GM12878 (cell line): ENCODE results near the gene MELTF. TPM values are rescaled to one million over a fixed set of nuclear protein-coding genes. Genes with fewer than 3 reads are reported as not detected.
A peak's percentile ranks its signal among the peaks of the same experiment; 100 is the strongest.

ENCODE experiments used
- ATAC-seq: fragments of 200-7000 bp; cut with Tn5 transposase; 3 replicates; pipeline ENCODE4 v1.9.1; 2020; ENCODE audit warnings: mild to moderate bottlenecking, moderate library complexity
- BruUV-seq: library from RNA; stranded (reverse); fragments of 400-500 nt; replicated peaks from 2 replicates; lab custom pipeline; 2021; lab: Mats Ljungman, UMichigan
- CTCF ChIA-PET: fragments of 300-600 bp; sonication (Branson Sonifier 250); formaldehyde crosslinking; extraction: SDS; loops from one replicate; lab custom pipeline; 2021; ENCODE audit warnings: inconsistent platforms; lab: Yijun Ruan, JAX
- POLR2A ChIA-PET: fragments of 350-600 bp; formaldehyde crosslinking; extraction: SDS; loops from one replicate; lab custom pipeline; 2021; ENCODE audit warnings: inconsistent platforms; lab: Charles Lee
- RAD21 ChIA-PET: fragments of 300-600 bp; sonication (Branson Sonifier 250); formaldehyde crosslinking; loops from one replicate; lab custom pipeline; 2023; ENCODE audit warnings: antibody characterized with exemption; ENCODE audit not compliant: unreplicated experiment; lab: Charles Lee
- SMC1A ChIA-PET: fragments of 300-600 bp; sonication (Branson Sonifier 250); formaldehyde crosslinking; loops from one replicate; lab custom pipeline; 2023; ENCODE audit not compliant: unreplicated experiment, uncharacterized antibody; lab: Charles Lee
- DNase-seq: peaks from one replicate; pipeline ENCODE4 v3.0.0-alpha.2; 2011; ENCODE audit warnings: low read depth, low spot score
- FAIRE-seq: peaks from 3 replicates; lab custom pipeline; 2011; peaks lifted over from hg19 to GRCh38; lab: Jason Lieb, UNC
- H2AFZ ChIP-seq: 2 replicates; pipeline ENCODE4 v1.6.0; 2011; ENCODE audit warnings: low read depth, low read length, control low read depth; ENCODE audit not compliant: control insufficient read depth
- H3K27ac ChIP-seq: 2 replicates; pipeline ENCODE4 v1.5.1; 2011; ENCODE audit warnings: control low read depth; ENCODE audit not compliant: control insufficient read depth, insufficient read depth
- H3K27me3 ChIP-seq, 2 experiments: replicated peaks in 1 of 2; 2 replicates each; pipeline versions ENCODE4 v1.6.0 to v1.6.1; 2011; ENCODE audit warnings: low read length in 1 of 2; ENCODE audit not compliant: control insufficient read depth in 2 of 2, insufficient read depth in 2 of 2
- H3K36me3 ChIP-seq, 2 experiments: 2 replicates each; pipeline ENCODE4 v1.5.1; 2011; ENCODE audit warnings: low read length in 1 of 2; ENCODE audit not compliant: control insufficient read depth in 2 of 2, insufficient read depth in 2 of 2
- H3K4me1 ChIP-seq: 2 replicates; pipeline ENCODE4 v1.6.1; 2011; ENCODE audit warnings: mild to moderate bottlenecking, low read length, moderate library complexity, mixed read lengths; ENCODE audit not compliant: control insufficient read depth, insufficient read depth
- H3K4me2 ChIP-seq: 2 replicates; pipeline ENCODE4 v1.6.0; 2011; ENCODE audit warnings: control low read depth; ENCODE audit not compliant: control insufficient read depth, insufficient read depth
- H3K4me3 ChIP-seq: fragments of 200-600 bp; sonication (generic); 2 replicates; pipeline ENCODE4 v1.5.1; 2016
- H3K79me2 ChIP-seq: 2 replicates; pipeline ENCODE4 v1.6.0; 2011; ENCODE audit warnings: low read length; ENCODE audit not compliant: control insufficient read depth, insufficient read depth
- H3K9ac ChIP-seq: 2 replicates; pipeline ENCODE4 v1.8.0; 2011; ENCODE audit warnings: low read length, control low read depth, mixed read lengths; ENCODE audit not compliant: control insufficient read depth, insufficient read depth
- H3K9me3 ChIP-seq: replicated peaks from 3 replicates; pipeline ENCODE4 v1.5.1; 2011; ENCODE audit warnings: mild to moderate bottlenecking, low read length; ENCODE audit not compliant: control insufficient read depth, insufficient read depth
- H4K20me1 ChIP-seq: 2 replicates; pipeline ENCODE4 v1.6.0; 2011; ENCODE audit not compliant: control insufficient read depth, insufficient read depth
- ASH2L ChIP-seq: fragments of 300-600, 200-600 bp; sonication (generic); IDR thresholded peaks from 2 replicates; pipeline ENCODE4 v1.6.1; 2017; ENCODE audit warnings: low read depth, mild to moderate bottlenecking, borderline replicate concordance
- BRCA1 ChIP-seq: IDR thresholded peaks from 2 replicates; pipeline ENCODE4 v1.6.1; 2011; ENCODE audit warnings: low read depth, low read length, improper control_type of control experiment
- E2F4 ChIP-seq: IDR thresholded peaks from 2 replicates; pipeline ENCODE4 v1.6.1; 2012; ENCODE audit warnings: low read depth, low read length, improper control_type of control experiment
- E2F8 ChIP-seq: fragments of 450-650 bp; IDR thresholded peaks from 2 replicates; pipeline ENCODE4 v1.6.1; 2018; ENCODE audit warnings: mild to moderate bottlenecking, low read depth, moderate library complexity; ENCODE audit not compliant: partially characterized antibody
- ETV6 ChIP-seq, 2 experiments: fragments of 450-650 bp in 1 of 2; IDR thresholded peaks in 1 of 2; conservative IDR thresholded peaks in 1 of 2; 2 replicates each; pipeline ENCODE4 v1.6.1; 2014; ENCODE audit warnings: antibody characterized with exemption in 1 of 2, borderline replicate concordance in 1 of 2, low read depth in 1 of 2, mild to moderate bottlenecking in 1 of 2, moderate library complexity in 1 of 2
- FOXK2 ChIP-seq: fragments of 450-650 bp; IDR thresholded peaks from 2 replicates; pipeline ENCODE4 v1.6.1; 2017; ENCODE audit warnings: mild to moderate bottlenecking, moderate library complexity
- IRF4 ChIP-seq: IDR thresholded peaks from 2 replicates; pipeline ENCODE4 v1.6.1; 2011; ENCODE audit warnings: low read depth, low read length
- POLR2AphosphoS2 ChIP-seq: IDR thresholded peaks from 2 replicates; pipeline ENCODE4 v1.6.1; 2011; ENCODE audit warnings: low read depth, mild to moderate bottlenecking, low read length, improper control_type of control experiment, moderate library complexity
- TAF1 ChIP-seq: IDR thresholded peaks from 2 replicates; pipeline ENCODE4 v1.6.1; 2011; ENCODE audit warnings: mild to moderate bottlenecking, low read depth, low read length, borderline replicate concordance
- TCF12 ChIP-seq: IDR thresholded peaks from 2 replicates; pipeline ENCODE4 v1.6.1; 2011; ENCODE audit warnings: low read depth, mild to moderate bottlenecking, low read length
- TCF7 ChIP-seq: IDR thresholded peaks from 2 replicates; pipeline ENCODE4 v1.6.1; 2014; ENCODE audit warnings: antibody characterized with exemption, borderline replicate concordance
- ZNF592 ChIP-seq: fragments of 450-650 bp; IDR thresholded peaks from 2 replicates; pipeline ENCODE4 v1.6.1; 2017; ENCODE audit warnings: mild to moderate bottlenecking, moderate library complexity
- WGBS: methylation state at CpG from one replicate; pipeline ENCODE4 v1.1.6; 2016; ENCODE audit warnings: low lambda C conversion rate; ENCODE audit not compliant: insufficient replicate concordance, insufficient coverage; ENCODE audit errors: missing lambda C conversion rate; 5-methylcytosine and 5-hydroxymethylcytosine counted together
- in situ Hi-C: fragments of 300-500 bp; cut with MboI; formaldehyde crosslinking; loops from 9 replicates; pipeline ENCODE4 v1.14.3; 2018; ENCODE audit warnings: mixed read lengths
- intact Hi-C: fragments of 100-400 bp; cut with micrococcal nuclease; formaldehyde crosslinking; loops from one replicate; pipeline ENCODE4 v1.14.2; 2022; ENCODE audit not compliant: unreplicated experiment
- polyA plus RNA-seq, 11 experiments: library from polyadenylated mRNA; depleted of rRNA in 4 of 11; unstranded in 6 of 11; stranded (reverse) in 5 of 11; fragments of >200 nt; fragmentation: Nextera tagmentation in 4 of 11; fragmentation: Illumina TruSeq in 1 of 11; extraction: Ambion mirVana in 4 of 11; extraction: Trizol in 1 of 11; gene quantifications; 1 replicate in 1 of 11; 2 replicates in 10 of 11; pipeline versions ENCODE4 v1.2.1 to v1.2.3, GENCODE V29; 2011 to 2016; ENCODE audit warnings: inconsistent platforms in 2 of 11, missing spikeins in 2 of 11, low read depth in 1 of 11
- total RNA-seq, 4 experiments: library from RNA; depleted of rRNA in 3 of 4; stranded (reverse); fragments of >200 nt in 3 of 4; fragmentation: Illumina TruSeq in 1 of 4; extraction: Trizol in 1 of 4; gene quantifications; 2 replicates each; pipeline versions ENCODE4 v1.2.1 to v1.2.3, GENCODE V29; 2013 to 2021

The MELTF gene
- total and polyA plus RNA-seq, 10 of the 15 experiments (the other 5 are each of a cell fraction or from before 2014, with no cell fraction given): 0.55 to 49.1 (median 11.1) TPM

DNA sequence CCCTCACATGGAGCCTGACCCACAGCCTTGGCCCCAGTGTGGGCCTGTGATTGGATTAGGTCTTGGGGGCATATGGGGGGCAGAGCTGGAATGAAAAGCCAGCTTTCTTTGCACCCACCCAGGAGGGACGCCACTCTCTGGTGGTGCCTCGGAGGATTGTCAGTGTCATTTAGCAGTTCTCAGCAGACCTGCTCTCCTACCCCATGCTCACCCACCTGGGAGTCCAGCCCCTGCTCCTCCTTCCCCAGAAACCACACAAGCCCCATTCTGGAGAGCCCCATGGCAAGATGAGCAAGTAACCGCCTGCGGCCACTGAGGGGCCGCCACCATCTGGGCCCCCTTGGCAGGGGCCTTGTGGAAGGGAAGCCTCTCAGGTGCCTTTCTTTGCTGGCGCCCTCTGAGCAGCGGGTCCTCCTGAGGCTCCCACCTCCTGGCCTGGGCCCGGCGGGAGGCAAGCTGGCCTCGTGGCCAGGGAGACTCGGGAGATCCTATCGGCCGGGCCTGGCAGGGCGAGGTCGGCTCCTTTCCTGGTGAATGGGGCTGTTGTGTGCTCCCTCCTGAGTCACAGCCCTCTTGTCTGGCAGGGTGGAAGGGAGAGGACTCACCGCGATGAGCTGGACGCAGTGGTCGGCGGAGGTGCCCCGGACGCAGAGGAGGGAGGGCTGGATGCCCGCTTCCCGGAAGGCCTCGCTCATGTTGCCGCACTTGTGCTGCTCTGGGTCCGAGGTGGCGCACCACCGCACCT lies 2.3 kb downstream of the MELTF start:
- no peaks in the 10 kb centered on the region for H3K9me3 ChIP-seq
- no peak overlapping the region for H3K9ac ChIP-seq
- ChIA-PET SMC1A (interaction anchor here (4.8 kb wide), 1 partner anchor 23 kb away, joined by 33 read pairs; no protein-coding TSS in a partner anchor), RAD21 (interaction anchor here (3.9 kb wide), 1 partner anchor 23 kb away, joined by 48 read pairs; no protein-coding TSS in a partner anchor), POLR2A (no interaction called here), CTCF (interaction anchor here (1.0 to 4.4 kb wide), 4 partner anchors 24 to 230 kb away, joined by 3 to 45 read pairs (median 20); no protein-coding TSS in a partner anchor)
- 98% methylated on average over 24 of the region's 29 CpGs for WGBS
- BruUV-seq: no TSS peak
- no peak overlapping the region for H2AFZ ChIP-seq
- peaks cover 0 to 19% of the 10 kb centered on the region in 2 experiments; a peak in 3 of 4 replicates for H3K36me3 ChIP-seq
- in situ Hi-C loops (no loop called here), intact Hi-C loops (no loop called here)
- H3K4me2 ChIP-seq: 0 out of 2 replicates have a peak overlapping the region, but pooled peaks have one; percentile 72
- H3K27ac ChIP-seq: no peak overlapping the region
- ATAC-seq (no peak), DNase-seq (no peak), FAIRE-seq (no peak)
- no peaks in the 10 kb centered on the region for H4K20me1 ChIP-seq
- no peak for TF ChIP-seq E2F8
- TF ChIP-seq ASH2L: no peak
- TF ChIP-seq FOXK2: no peak
- TF ChIP-seq E2F4: no peak
- TF ChIP-seq TCF7: no peak
- TF ChIP-seq ETV6 (conservative IDR thresholded peaks at IDR 0.05 in 1 of 2, IDR thresholded peaks at IDR 0.05 in 1 of 2; ENCODE audit: borderline replicate concordance in 1 of 2, low read depth in 1 of 2): no peak
- no peak for TF ChIP-seq POLR2AphosphoS2
- no peak for TF ChIP-seq TCF12
- no peak for TF ChIP-seq TAF1
- TF ChIP-seq IRF4: no peak
- TF ChIP-seq BRCA1: no peak
- TF ChIP-seq ZNF592: no peak
- H3K79me2 ChIP-seq: peaks cover 19% of the 10 kb centered on the region
- peaks cover 20% of the 10 kb centered on the region for H3K4me1 ChIP-seq
- no peak overlapping the region; the same call in 1 of the 2 replicates for H3K4me3 ChIP-seq
- no peaks in the 10 kb centered on the region for H3K27me3 ChIP-seq
